HFF-Myc (cell line): ENCODE results near the gene CHCHD4.

Source experiments
- DNase-seq: peaks from one replicate; pipeline ENCODE4 v3.0.0-alpha.2; 2011; ENCODE audit warnings: low read depth; ENCODE audit errors: extremely low read depth
- H3K4me3 ChIP-seq: replicated peaks from 2 replicates; pipeline ENCODE4 v1.5.1; 2011; ENCODE audit warnings: low read depth, mild to moderate bottlenecking, control low read depth, low read length
- TF ChIP-seq, protein P1 (sequence below): IDR thresholded peaks from 2 replicates; pipeline ENCODE4 v1.5.1; 2012; ENCODE audit warnings: mild to moderate bottlenecking, low read depth, low read length, control low read depth; ENCODE audit errors: missing control alignments

The CHCHD4 gene

DNA sequence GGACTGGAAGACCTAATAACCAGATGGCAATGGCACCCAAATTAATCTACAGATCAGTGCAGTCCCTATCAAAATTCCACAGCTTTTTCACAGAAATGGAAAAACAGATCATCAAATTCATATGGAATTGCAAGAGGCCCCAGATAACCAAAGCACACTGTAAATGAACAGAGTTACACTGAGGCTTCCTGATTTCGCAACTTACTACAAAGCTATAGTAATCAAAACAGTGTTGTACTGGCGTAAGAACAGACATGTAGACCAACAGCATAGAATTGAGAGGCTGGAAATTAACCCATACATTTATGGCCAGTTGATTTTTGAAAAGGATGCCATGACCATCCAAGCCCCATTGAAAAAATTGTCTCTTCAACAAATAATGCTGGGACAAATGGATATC lies 37.5 kb upstream of the CHCHD4 start:
- DNase-seq = no peak
- H3K4me3 ChIP-seq = no peak overlapping the region
- TF ChIP-seq, protein P1, sequence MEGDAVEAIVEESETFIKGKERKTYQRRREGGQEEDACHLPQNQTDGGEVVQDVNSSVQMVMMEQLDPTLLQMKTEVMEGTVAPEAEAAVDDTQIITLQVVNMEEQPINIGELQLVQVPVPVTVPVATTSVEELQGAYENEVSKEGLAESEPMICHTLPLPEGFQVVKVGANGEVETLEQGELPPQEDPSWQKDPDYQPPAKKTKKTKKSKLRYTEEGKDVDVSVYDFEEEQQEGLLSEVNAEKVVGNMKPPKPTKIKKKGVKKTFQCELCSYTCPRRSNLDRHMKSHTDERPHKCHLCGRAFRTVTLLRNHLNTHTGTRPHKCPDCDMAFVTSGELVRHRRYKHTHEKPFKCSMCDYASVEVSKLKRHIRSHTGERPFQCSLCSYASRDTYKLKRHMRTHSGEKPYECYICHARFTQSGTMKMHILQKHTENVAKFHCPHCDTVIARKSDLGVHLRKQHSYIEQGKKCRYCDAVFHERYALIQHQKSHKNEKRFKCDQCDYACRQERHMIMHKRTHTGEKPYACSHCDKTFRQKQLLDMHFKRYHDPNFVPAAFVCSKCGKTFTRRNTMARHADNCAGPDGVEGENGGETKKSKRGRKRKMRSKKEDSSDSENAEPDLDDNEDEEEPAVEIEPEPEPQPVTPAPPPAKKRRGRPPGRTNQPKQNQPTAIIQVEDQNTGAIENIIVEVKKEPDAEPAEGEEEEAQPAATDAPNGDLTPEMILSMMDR = no peak

DNA sequence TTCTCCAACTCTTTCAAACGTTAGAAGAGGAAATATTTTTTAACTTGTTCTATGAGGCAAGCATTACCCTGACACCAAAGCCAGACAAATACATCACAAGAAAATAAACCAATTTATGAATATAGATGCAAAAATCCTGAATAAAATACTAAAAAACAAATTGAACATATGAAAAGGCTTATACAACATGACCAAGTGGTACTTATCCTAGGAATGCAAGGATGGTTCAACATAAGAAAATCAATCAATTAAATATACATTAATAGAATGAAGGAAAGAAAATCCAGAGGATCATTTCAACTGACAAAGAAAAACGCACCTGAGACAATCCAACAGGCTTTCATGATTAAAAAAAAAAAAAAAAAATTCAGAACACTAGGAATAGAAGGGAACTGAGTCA lies 36.6 kb upstream of the CHCHD4 start:
- TF ChIP-seq, protein P1 = no peak
- no peak for DNase-seq
- no peak overlapping the region for H3K4me3 ChIP-seq

- DNase-seq = no peak
- H3K4me3 ChIP-seq = no peak overlapping the region
- TF ChIP-seq, protein P1 = no peak
Measured at GRCh38 chr3:14159426-14159825, 34.8 kb upstream of the CHCHD4 start.

DNA sequence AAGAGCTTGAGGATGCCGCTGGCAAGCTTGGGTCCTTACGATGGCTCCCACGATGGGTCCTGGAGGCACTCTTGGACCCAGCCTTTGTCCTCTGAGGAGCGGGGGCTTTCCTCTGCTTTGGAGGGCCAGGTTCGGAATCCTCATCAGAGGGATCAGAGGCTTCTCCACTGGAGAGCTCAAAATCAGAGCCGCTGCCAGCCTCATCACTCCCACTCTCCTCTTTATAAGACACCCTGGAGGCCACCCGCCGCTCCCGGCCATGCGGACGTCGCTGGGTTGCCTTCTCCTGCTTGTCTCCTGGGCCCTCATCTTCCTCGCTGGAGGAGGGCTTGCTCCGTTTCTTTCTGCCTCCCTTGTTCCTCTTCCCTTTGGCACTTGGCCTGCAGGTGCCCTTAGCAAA lies 33.7 kb upstream of the CHCHD4 start:
- TF ChIP-seq, protein P1 = no peak
- no peak overlapping the region for H3K4me3 ChIP-seq
- no peak for DNase-seq

GRCh38 chr3:14157951-14158350 lies 33.3 kb upstream of the CHCHD4 start:
- TF ChIP-seq, protein P1 = no peak
- no peak for DNase-seq

DNA sequence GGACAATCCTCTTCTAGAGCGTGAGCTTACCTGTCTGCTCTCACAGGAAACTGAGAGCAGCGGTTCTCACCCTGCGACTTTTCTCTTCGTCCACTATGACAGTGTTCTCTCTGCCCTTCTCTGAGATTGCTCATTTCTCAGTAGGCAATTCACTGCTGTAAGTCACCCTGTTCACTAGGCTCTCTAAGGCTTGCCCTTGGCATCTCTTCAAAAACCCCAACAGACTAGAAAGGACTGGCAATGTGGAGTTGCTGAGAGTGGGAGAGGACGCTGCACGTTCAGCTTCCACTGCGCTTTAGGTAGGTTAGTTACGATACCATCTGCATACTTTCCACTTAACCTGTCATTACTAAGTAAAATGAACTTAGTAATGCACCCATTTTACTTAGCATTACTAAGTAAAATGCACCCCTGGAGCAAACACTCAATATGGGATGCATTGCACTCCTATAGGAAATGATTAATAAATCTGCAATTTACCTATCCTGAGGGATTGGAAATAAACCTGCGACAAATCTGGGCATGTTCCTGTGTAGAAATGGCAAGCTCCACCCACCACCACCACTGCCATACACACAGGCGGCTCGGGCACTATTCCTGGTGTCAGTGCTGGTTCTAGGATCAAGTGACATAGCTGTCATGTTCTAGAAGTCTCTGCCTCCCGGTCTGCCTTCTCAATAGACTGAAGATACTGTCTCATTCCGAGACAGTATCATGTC lies 32.3 kb upstream of the CHCHD4 start:
- H3K4me3 ChIP-seq = no peak overlapping the region
- no peak for DNase-seq
- TF ChIP-seq, protein P1 = no peak

More at GRCh38 chr3:14157951-14158350, 33.3 kb upstream of the CHCHD4 start:
- H3K4me3 ChIP-seq = no peak overlapping the region

DNA sequence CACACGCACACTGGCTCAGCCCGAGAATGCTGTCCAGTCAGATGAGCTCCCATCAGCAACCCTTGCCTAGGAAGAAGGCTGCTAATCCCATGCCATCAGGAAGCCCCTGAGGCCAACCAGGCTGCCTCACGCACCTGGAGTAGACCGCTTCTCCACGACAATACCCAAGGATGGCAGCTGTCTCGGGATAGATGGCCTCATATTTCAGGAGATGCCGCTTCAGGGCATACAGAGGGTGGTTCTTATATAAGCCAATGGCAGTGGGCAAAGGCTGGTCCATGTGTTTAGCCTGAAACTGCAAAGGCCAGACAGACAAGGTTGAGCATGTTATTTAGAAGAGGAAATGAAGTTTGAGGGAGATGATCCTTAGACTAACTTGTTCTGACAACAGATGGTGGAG lies 31.5 kb upstream of the CHCHD4 start:
- TF ChIP-seq, protein P1 = no peak
- DNase-seq = no peak
- H3K4me3 ChIP-seq = no peak overlapping the region
